Measurements from ENCODE around the gene TMEM208. TPM values are rescaled to one million over a fixed set of nuclear protein-coding genes. Genes with fewer than 3 reads are reported as not detected.
A peak's percentile ranks its signal among the peaks of the same experiment; 100 is the strongest.

The TMEM208 gene
- total RNA-seq, 1 donor from 2014 or later: 41.3 TPM

DNA sequence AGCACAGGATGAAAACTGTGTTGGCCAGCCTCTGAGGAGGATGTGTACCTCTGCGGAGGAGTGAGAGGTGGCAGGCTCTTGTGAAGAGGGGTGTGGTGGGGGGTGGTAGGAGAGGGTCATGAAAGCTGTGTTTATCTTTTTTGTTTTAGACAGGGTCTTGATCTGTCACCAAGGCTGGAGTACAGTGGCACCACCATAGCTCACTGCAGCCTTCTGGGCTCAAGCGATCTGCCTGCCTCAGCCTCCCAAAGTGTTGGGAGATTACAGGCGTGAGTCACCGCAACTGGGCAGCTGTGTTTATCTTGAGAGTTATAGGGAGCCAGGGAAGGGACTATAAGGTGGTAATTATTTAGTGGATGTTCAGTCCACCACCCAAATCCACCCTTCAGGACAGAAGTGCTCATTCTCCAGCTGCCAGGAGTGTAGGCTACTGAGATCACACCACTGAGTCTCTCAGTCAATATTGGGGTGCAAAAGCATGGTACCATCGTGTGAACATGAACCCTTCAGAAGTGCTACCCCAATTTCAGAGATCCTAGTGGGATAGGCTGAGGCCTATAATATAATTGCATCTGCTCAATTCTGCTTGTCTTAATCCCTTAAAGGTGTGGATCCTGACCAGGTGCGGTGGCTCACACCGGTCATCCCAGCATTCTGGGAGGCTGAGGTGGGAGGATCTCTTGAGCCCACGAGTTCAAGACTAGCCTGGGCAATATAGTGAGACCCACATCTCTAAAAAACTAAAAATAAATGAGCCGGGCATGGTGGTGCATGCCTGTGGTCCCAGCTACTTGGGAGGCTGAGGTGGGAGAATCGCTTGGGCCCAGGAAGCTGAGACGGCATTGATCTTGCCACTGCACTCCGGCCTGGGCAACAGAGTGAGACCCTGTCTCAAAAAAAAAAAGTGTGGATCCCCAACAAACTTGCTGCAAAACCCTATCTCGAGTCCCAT is 36.2 kb upstream of the TMEM208 start:
- DNase-seq: no peak
- H3K27ac Mint-ChIP-seq: no peak overlapping the region
- H3K27me3 Mint-ChIP-seq: peaks cover 3% of the 10 kb centered on the region
- no peak for ATAC-seq (ENCODE audit: low read depth)
- peaks cover 27% of the 10 kb centered on the region for H3K4me1 Mint-ChIP-seq
- peaks cover 24% of the 10 kb centered on the region for H3K36me3 Mint-ChIP-seq (ENCODE audit: low read depth)
- CTCF ChIA-PET: no interaction called here
- H3K4me3 Mint-ChIP-seq: peak overlapping the region; percentile 87
- H3K9me3 Mint-ChIP-seq: no peaks in the 10 kb centered on the region
- intact Hi-C loops (cut with micrococcal nuclease): no loop called here
- TF ChIP-seq, protein P1, sequence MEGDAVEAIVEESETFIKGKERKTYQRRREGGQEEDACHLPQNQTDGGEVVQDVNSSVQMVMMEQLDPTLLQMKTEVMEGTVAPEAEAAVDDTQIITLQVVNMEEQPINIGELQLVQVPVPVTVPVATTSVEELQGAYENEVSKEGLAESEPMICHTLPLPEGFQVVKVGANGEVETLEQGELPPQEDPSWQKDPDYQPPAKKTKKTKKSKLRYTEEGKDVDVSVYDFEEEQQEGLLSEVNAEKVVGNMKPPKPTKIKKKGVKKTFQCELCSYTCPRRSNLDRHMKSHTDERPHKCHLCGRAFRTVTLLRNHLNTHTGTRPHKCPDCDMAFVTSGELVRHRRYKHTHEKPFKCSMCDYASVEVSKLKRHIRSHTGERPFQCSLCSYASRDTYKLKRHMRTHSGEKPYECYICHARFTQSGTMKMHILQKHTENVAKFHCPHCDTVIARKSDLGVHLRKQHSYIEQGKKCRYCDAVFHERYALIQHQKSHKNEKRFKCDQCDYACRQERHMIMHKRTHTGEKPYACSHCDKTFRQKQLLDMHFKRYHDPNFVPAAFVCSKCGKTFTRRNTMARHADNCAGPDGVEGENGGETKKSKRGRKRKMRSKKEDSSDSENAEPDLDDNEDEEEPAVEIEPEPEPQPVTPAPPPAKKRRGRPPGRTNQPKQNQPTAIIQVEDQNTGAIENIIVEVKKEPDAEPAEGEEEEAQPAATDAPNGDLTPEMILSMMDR (IDR thresholded peaks at IDR 0.05): no peak
- POLR2A ChIA-PET: no interaction called here

DNA sequence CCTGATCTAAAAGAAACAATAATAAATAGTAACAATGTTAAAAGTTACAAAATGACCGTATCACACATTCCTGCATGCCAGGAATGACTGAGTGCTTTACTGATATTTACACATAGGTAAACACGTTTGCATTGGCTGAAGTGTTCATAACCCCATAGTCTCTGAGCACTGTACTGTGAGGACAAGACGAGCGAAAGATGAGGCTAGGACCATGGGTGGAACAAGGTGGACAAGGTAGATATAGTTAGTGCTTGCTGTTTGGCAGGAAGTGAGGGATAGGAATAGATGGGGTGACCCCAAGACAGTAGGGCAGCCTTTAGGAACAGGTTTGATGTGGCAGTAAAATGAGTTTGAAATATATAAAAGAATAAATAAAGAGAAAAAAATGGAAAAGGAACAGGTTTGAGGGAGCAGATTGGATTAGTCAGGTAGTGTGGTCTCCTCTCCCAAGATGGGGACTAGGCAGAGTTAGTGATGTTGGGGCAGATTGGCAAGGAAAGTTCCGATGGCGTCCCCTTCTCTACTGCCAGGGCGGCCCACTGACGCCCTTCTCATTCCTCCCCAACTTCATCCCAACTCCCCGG is 35.4 kb upstream of the TMEM208 start:
- CTCF ChIA-PET: no interaction called here
- DNase-seq (no peak), ATAC-seq (ENCODE audit: low read depth) (no peak)
- POLR2A ChIA-PET: interaction anchor here (1.3 to 1.7 kb wide), 2 partner anchors 7 to 35 kb away, joined by 4 to 13 read pairs; partner anchors contain the start of gene TMEM208
- Mint-ChIP-seq H3K4me1 (peaks cover 29% of the 10 kb centered on the region), H3K27ac (peak overlapping the region; percentile 70), H3K36me3 (ENCODE audit: low read depth) (peaks cover 32% of the 10 kb centered on the region), H3K4me3 (peak overlapping the region; percentile 87), H3K27me3 (peaks cover 3% of the 10 kb centered on the region), H3K9me3 (no peaks in the 10 kb centered on the region)
- intact Hi-C loops (cut with micrococcal nuclease): no loop called here
- TF ChIP-seq, protein P1 (IDR thresholded peaks at IDR 0.05): no peak

DNA sequence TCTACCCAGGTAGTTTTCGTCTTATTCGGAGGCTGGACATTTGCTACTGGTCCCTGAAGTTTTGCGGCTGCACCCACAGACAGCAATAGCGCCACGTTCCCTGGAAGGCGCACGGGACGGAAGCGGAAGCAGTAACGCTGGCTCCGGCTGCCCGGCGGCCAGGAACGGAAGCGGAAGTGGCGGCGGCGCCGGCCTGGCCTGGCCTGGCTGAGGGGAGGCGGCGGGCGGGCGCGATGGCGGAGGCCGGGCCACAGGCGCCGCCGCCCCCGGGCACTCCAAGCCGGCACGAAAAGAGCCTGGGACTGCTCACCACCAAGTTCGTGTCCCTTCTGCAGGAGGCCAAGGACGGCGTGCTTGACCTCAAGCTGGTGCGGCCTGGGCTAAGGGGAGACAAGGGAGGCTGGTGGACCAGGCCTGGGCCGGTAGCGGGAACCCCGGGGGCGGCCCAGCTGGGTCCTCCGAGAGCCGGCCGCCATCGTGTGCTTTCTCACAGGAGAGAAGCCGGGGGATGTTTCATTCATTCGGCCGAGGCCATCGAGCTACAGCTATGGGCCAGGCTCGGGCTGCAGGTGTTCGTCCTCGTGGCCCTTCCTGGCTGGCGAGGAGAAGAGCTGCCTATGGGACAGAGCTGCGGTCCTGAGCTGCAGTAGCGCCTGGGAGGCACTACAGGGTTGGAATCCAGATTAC is 34.8 kb upstream of the TMEM208 start, which contains the start of gene E2F4:
E2F4 (plus strand) TSS at position 161 of the 687 bp plus-strand sequence; CDS start at position 234, 73 bp downstream.
- ChIA-PET CTCF (interaction anchor here (0.9 kb wide), 1 partner anchor 229 kb away, joined by 3 read pairs; no protein-coding TSS in a partner anchor), POLR2A (interaction anchor here (0.8 to 1.7 kb wide), 5 partner anchors 8 to 86 kb away, joined by 3 to 13 read pairs (median 4); partner anchors contain the start of gene TMEM208)
- peak; percentile 98 for ATAC-seq (ENCODE audit: low read depth)
- intact Hi-C loops (cut with micrococcal nuclease): loop anchor here (1.0 to 2.0 kb wide), 4 partner anchors 9 to 53 kb away; partner anchors contain the start of genes FBXL8, MATCAP1 and TRADD
- Mint-ChIP-seq H3K4me1 (peaks cover 32% of the 10 kb centered on the region), H3K36me3 (ENCODE audit: low read depth) (peaks cover 39% of the 10 kb centered on the region), H3K27ac (peak within 1 kb of the TSS; percentile 70), H3K9me3 (no peaks in the 10 kb centered on the region), H3K4me3 (peak within 1 kb of the TSS; percentile 87), H3K27me3 (peaks cover 3% of the 10 kb centered on the region)
- TF ChIP-seq, protein P1 (IDR thresholded peaks at IDR 0.05): no peak
- DNase-seq: peak; percentile 85

DNA sequence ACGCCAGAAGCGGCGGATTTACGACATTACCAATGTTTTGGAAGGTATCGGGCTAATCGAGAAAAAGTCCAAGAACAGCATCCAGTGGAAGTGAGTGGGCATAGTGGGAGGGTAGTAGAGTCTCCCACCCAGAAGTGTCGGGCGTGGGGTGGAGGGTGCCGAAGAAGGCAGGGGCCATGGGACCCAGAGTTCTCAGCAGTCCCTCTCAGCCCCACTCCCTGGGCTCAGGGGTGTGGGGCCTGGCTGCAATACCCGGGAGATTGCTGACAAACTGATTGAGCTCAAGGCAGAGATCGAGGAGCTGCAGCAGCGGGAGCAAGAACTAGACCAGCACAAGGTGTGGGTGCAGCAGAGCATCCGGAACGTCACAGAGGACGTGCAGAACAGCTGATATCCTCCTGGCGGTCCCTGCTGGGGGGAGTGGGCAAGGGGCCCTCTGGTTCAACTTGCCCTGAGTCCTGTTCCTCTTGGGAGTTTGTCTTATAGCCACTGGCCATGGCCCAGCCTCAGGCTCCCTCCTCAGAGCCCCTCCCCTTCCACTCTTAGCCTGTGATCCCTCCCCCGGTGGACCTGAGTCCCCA is 34.1 kb upstream of the TMEM208 start:
- H3K9me3 Mint-ChIP-seq: no peaks in the 10 kb centered on the region
- ChIA-PET CTCF (interaction anchor here (0.9 kb wide), 1 partner anchor 230 kb away, joined by 3 read pairs; no protein-coding TSS in a partner anchor), POLR2A (interaction anchor here (0.8 to 1.7 kb wide), 5 partner anchors 9 to 86 kb away, joined by 3 to 13 read pairs (median 4); partner anchors contain the start of gene TMEM208)
- DNase-seq: no peak
- H3K4me3 Mint-ChIP-seq: peak overlapping the region; percentile 87
- H3K4me1 Mint-ChIP-seq: peaks cover 32% of the 10 kb centered on the region
- H3K27ac Mint-ChIP-seq: peak overlapping the region; percentile 56
- intact Hi-C loops (cut with micrococcal nuclease): loop anchor here (1.0 to 2.0 kb wide), 4 partner anchors 10 to 52 kb away; partner anchors contain the start of genes FBXL8, MATCAP1 and TRADD
- TF ChIP-seq, protein P1 (IDR thresholded peaks at IDR 0.05): no peak
- no peak for ATAC-seq (ENCODE audit: low read depth)
- H3K27me3 Mint-ChIP-seq: peaks cover 3% of the 10 kb centered on the region
- peaks cover 45% of the 10 kb centered on the region for H3K36me3 Mint-ChIP-seq (ENCODE audit: low read depth)
